ENCODE results near the gene TSPAN14. TPM values are rescaled to one million over a fixed set of nuclear protein-coding genes. Genes with fewer than 3 reads are reported as not detected.
A peak's percentile ranks its signal among the peaks of the same experiment; 100 is the strongest.

TSPAN14 gene
- total and polyA plus RNA-seq, 2 of the 8 experiments (the other 6 are each of a cell fraction or from before 2014, with no cell fraction given), result 47.4 to 57.8 TPM

- no peak overlapping the region for H2AK5ac ChIP-seq (ENCODE audit: low read depth, low read length)
- peaks cover 0 to 1% (median 0%) of the 10 kb centered on the region in 4 experiments; a peak in 2 of 7 replicates for H3K27me3 ChIP-seq (replicated peaks in 1 of 4; ENCODE audit: control insufficient read depth in 3 of 4, extremely low read depth in 1 of 4, insufficient read depth in 3 of 4, low read length in 3 of 4)
- H4K20me1 ChIP-seq (replicated peaks in 1 of 2; ENCODE audit: control insufficient read depth in 1 of 2, insufficient read depth in 2 of 2, low read length in 2 of 2), result no peaks in the 10 kb centered on the region
- H4K5ac ChIP-seq (ENCODE audit: insufficient read length, low read depth, low read length), result no peak overlapping the region
- H2AFZ ChIP-seq (ENCODE audit: low read length), result no peak overlapping the region
- no peaks in the 10 kb centered on the region for H3K79me2 ChIP-seq (ENCODE audit: control insufficient read depth in 1 of 2, insufficient read depth in 2 of 2, low read length in 2 of 2)
- no peaks in the 10 kb centered on the region for H3K23me2 ChIP-seq (ENCODE audit: low read depth, low read length)
- peaks cover 0 to 11% of the 10 kb centered on the region in 2 experiments; a peak in 2 of 4 replicates for H3K9me3 ChIP-seq (ENCODE audit: insufficient read depth in 2 of 2, low read depth in 1 of 2, low read length in 1 of 2)
- H3K4me2 ChIP-seq (ENCODE audit: insufficient read depth in 1 of 2, low read depth in 2 of 2, low read length in 2 of 2), result peak overlapping the region; percentile 7 to 54; a peak in 3 of 4 replicates
- no peak overlapping the region for H3K56ac ChIP-seq (replicated peaks; ENCODE audit: insufficient read length, low read depth, low read length)
- H3K4me3 ChIP-seq (ENCODE audit: extremely low read depth in 1 of 4, insufficient read depth in 2 of 4, low read depth in 3 of 4, low read length in 4 of 4), result peak overlapping the region; percentile 24 to 42 (median 28); a peak in 4 of 8 replicates
- no peak overlapping the region for H3K27ac ChIP-seq (ENCODE audit: low read depth, low read length)
- CTCF ChIA-PET (ENCODE audit: partially characterized antibody), result interaction anchor here (0.7 to 2.8 kb wide), 17 partner anchors 10 to 92 kb away, joined by 3 to 18 read pairs (median 4); no protein-coding TSS in a partner anchor
- H2BK5ac ChIP-seq (ENCODE audit: low read depth, low read length), result no peak overlapping the region
- H4K91ac ChIP-seq (replicated peaks; ENCODE audit: insufficient read length, low read length), result no peak overlapping the region
- POLR2A ChIA-PET (ENCODE audit: partially characterized antibody), result interaction anchor here (0.5 kb wide), 1 partner anchor 280 kb away, joined by 3 read pairs; no protein-coding TSS in a partner anchor
- DNase-seq (ENCODE audit: low read depth in 1 of 2, low spot score in 2 of 2) (no peak), FAIRE-seq (no peak)
- H4K8ac ChIP-seq (ENCODE audit: extremely low read depth, insufficient read depth, low read length), result peak overlapping the region; percentile 95
- no peaks in the 10 kb centered on the region for H3K4me1 ChIP-seq (replicated peaks in 1 of 4; ENCODE audit: control insufficient read depth in 3 of 4, insufficient read depth in 4 of 4, low read length in 3 of 4)
- no peaks in the 10 kb centered on the region for H3K79me1 ChIP-seq (ENCODE audit: low read depth, low read length)
- H3K18ac ChIP-seq (ENCODE audit: extremely low read depth, low read length), result no peak overlapping the region
- no peak overlapping the region for H3K9ac ChIP-seq (replicated peaks in 1 of 4; ENCODE audit: extremely low read depth in 1 of 4, low read depth in 3 of 4, low read length in 3 of 4)
- no peak overlapping the region for H2BK20ac ChIP-seq (ENCODE audit: low read length)
- no peak overlapping the region for H2BK15ac ChIP-seq (ENCODE audit: low read length)
- 89% methylated on average over 5 of the region's 17 CpGs; no CpG with 5 or more reads in 1 of the 2 experiments for WGBS, 2 experiments (ENCODE audit: extremely low coverage in 1 of 2, insufficient coverage in 1 of 2, insufficient read length in 1 of 2, insufficient replicate concordance in 2 of 2, low coverage in 1 of 2, low lambda C conversion rate in 2 of 2, missing lambda C conversion rate in 1 of 2)
- no peak overlapping the region for H3K23ac ChIP-seq (ENCODE audit: insufficient read length)
- no peak overlapping the region for H3K14ac ChIP-seq (ENCODE audit: insufficient read length)
- H2BK12ac ChIP-seq (ENCODE audit: low read depth, low read length), result no peak overlapping the region
- H2BK120ac ChIP-seq (replicated peaks; ENCODE audit: low read depth, low read length), result no peak overlapping the region
- no peaks in the 10 kb centered on the region for H3K36me3 ChIP-seq (ENCODE audit: control insufficient read depth in 2 of 4, insufficient read depth in 4 of 4, low read length in 3 of 4)
- H3K4ac ChIP-seq (replicated peaks; ENCODE audit: insufficient read length, low read depth, low read length), result no peak overlapping the region
- TF ChIP-seq CHD1 (IDR thresholded peaks at IDR 0.05; ENCODE audit: low read depth, low read length) (no peak), RFX5 (IDR thresholded peaks at IDR 0.05; ENCODE audit: borderline replicate concordance, low read depth, low read length) (no peak), EZH2 (IDR thresholded peaks at IDR 0.05; ENCODE audit: low read depth, low read length, severe bottlenecking) (no peak), TEAD4 (IDR thresholded peaks at IDR 0.05; ENCODE audit: low read depth, low read length) (no peak), FOSL1 (IDR thresholded peaks at IDR 0.05; ENCODE audit: insufficient read depth, low read depth, low read length) (no peak), RBBP5 (IDR thresholded peaks at IDR 0.05; ENCODE audit: borderline replicate concordance, low read depth, low read length) (no peak), NANOG (IDR thresholded peaks at IDR 0.05; ENCODE audit: insufficient read depth, low read depth, low read length, poor library complexity, severe bottlenecking) (no peak), JUND (IDR thresholded peaks at IDR 0.05; ENCODE audit: low read length) (no peak), ATF3 (IDR thresholded peaks at IDR 0.05; ENCODE audit: insufficient read depth, low read depth, low read length) (no peak), POU5F1 (IDR thresholded peaks at IDR 0.05; ENCODE audit: low read depth, low read length) (no peak), PHF8 (conservative IDR thresholded peaks at IDR 0.05; ENCODE audit: low read depth, low read length) (no peak), SAP30 (IDR thresholded peaks at IDR 0.05; ENCODE audit: insufficient read depth, insufficient replicate concordance, low read length) (no peak)
These were observed 82.3 kb downstream of the TSPAN14 start for GRCh38 chr10:80536361-80536835.
